NCI-H1105 (cell line): ENCODE results near the gene COL4A1.
A peak's percentile ranks its signal among the peaks of the same experiment; 100 is the strongest.

ENCODE experiments used
- DNase-seq: peaks from one replicate; lab custom pipeline; 2025; lab: John Stamatoyannopoulos, UW

COL4A1 gene

DNA sequence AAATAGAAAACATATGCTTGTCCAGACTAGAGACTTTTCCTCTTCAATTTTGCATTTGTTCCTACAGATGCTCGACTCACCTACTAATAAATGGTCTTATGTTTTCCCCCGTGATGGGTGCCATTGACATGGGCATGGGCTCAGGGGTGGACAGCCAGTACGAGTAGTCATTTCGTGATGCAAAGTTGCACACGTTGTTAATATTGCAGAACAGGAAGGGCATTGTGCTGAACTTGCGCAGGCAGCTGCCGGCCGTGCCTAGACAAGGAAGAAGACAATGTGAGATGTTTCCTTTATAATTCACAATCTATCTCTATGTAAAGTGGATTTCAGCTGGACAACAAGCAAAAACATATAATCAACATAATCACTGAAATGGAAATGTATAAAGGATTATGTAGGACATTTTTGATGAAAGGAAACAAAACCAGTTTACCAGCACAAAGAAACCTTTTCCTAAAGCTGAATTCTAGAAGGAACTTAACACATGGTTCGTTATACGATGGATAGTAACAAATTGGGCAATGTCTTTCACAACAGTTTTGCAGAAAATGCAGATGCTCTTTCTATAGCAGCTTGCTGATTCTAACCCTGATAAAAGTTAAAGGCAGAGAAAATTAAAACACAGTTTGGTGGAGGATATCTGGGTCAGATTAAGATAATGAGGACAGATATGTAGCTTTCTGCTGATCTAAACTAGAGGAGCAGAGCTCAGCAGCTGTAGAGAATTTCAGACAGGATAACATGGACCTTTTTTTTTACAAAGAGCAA, 145.7 kb downstream of the COL4A1 start:
- DNase-seq: no peak

DNA sequence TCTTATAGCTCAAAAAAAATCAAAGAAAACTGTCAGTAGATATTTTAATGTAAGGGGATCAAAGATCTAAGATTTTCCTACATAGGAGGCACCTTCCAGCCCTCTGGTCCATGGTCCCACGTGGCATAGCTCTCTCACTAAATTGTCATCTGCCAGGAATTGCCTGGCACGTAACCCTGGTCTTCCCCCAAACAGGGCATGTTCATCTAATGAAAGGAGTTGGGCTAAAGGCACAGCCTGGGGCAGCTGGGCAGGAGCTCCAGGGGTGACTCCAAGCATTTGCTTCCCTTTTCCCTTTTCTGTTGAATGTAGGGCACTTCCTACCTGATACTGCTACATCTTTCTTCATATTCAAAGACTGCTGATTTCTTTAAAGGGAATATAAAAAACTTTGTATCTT, 148.7 kb downstream of the COL4A1 start:
- no peak for DNase-seq

DNA sequence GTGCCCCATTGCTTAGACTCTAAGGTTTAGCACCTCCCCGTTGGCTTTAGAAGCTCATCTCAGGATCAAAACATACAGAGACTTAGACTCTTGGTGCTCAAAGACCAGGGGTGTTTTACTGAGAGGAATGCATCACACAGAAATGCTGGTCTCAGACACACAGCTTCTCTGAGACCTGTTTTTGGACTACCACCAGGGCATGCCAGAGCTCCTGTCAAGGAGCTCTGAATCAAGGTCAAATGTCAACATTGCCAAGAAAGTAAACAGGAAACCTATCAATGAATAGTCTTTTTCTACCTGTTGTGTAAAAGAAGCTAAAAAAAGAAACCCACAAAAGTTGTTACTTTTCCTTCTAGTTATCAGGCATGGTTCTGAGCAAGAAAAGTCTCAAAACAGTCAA, 149.2 kb downstream of the COL4A1 start:
- DNase-seq: no peak

DNA sequence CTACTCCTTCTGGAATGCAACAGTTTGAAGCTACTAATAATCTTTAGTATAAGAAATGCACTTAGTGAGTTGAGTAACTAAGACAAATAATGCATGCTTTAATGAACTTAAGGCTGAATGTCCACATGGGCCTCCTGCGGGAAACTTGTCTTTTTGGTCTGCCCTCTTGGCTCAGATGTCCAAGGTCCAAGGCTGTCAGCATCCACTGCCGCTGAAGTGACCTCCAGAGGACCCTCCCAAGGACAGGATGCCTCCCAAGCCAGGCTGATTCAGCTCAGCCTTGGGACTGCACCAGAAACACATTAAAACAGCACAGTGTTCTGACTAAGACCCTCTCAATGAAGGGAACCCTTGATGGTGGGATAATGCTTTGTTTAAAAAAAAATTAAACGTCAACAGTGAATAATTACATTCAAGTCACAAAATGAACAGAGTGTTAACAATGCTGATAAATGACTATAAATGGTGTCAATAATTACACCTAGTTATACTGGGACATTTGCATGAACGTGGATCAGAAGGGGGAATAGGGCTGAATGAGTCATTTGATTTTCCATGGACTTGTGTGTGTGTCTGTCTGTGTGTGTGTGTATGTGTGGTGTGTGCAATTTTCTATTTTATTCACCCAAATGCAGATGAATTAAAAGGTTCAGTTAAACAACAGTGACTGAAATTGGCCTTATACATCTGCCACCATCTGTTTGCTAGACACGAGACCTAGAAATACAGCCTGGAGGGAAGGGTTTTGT, 150.5 kb downstream of the COL4A1 start:
- DNase-seq: no peak

- DNase-seq: no peak
Measured at GRCh38 chr13:110155072-110155471, 151.9 kb downstream of the COL4A1 start.

DNA sequence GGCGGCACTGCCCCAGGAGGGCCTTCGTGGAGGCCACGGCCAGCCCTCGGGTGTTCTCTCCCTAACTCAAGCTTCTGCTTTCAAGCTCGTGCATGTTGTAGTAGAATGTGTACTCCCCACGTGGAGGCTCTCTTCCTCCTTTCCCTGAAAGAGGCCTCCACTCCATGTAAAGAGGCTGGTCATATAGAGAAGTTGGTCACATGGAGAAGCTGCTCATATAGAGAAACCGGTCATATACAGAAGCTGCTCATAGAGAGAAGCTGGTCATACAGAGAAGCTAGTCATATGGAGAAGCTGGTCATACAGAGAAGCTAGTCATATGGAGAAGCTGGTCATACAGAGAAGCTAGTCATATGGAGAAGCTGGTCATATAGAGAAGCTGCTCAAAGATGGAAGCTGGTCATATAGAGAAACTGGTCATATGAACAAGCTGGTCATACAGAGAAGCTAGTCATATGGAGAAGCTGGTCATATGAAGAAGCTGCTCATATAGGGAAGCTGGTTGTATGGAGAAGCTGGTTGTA, 152.5 kb downstream of the COL4A1 start:
- DNase-seq: no peak

GRCh38 chr13:110152351-110152750, 154.6 kb downstream of the COL4A1 start:
- DNase-seq: no peak

GRCh38 chr13:110151462-110151861, 155.5 kb downstream of the COL4A1 start:
- DNase-seq: no peak

DNA sequence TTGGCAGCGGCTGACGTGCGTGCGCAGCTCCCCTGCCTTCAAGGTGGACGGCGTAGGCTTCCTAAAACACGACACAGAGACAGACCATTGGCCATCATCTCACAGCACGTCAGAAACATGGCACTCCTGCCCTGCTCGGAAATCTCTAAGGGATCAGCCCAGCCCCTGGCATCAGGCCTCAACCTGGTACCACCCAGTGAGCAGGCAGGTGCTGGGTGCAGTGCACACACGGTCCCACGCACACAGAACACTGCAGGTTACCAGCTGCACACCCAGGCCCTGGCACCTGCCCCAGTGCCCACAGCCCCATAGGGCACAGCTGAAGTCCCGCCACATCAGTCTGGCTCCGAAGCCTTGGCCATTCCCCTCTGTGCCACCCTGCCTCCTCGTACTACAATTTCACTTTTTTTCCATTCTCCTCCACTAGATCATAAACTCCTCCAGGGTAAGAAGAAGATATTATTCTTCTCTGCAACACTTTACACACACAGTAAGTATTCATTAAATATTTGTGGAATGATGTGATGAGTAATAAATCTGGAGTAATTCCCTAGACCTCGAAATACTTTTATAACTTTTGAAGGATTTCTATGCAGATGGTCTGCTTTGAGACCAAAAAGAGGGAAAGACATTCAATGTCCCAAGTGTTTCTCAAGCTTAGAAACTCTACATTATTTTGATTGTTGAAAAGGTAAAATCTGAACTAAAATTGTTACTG, 156.4 kb downstream of the COL4A1 start:
- DNase-seq: no peak

DNA sequence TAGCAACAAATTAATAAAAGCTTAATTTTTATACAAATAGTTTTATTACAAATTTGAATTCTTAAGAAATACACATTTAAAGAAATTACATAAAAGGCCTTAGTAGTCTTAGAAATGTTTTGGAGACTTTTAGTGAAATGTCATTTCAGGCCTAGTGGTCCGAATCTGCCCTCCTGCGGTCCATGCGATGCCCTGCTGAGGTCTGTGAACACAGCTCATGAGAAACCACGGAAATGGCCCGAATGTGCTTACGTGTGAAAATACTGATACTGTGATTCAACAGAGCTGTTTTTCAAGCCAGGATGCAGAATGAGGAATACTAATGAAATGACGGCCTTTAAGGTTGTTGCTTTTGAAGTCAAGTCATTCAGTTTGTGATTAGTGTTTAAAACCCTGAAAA, 157.9 kb downstream of the COL4A1 start:
- no peak for DNase-seq

GRCh38 chr13:110140099-110140498, 166.9 kb downstream of the COL4A1 start:
- DNase-seq: no peak

- no peak for DNase-seq
Measured at GRCh38 chr13:110138700-110139036, 168.3 kb downstream of the COL4A1 start.

DNA sequence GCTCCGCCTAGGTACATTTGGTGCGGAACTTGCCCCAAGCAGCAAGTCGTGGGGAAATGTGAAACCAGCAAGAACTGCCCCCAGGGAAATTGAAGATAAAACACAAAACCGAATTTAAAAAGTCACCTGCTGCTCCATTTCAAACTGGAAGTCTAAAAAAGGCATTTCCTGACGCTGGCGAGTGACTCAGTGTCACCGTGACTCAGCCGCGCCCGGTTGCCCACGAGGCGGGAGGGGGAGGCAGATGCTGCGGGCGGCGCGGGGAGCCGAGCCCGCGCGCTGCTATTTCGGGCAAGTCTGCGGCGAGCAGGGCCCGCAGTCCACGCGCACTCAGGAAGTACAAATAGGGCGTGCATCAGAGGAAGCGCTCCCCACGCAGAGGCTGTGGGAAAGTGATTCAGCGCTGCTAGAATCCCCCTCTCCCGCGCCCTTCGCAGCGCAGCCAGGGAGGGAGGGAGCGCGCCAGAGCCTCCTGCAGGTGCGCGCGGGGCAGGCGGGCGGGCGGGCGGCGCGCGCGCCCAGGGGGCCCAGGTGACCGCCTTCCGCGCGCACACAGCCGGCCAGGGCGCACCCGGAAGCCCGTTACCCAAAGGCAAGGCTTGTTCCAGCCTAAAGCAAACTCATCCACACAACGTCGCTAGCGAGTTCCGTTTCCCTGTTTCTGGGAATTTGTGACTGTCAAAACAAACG, 168.8 kb downstream of the COL4A1 start:
- DNase-seq: peak; percentile 68

- DNase-seq: peak; percentile 82
Measured at GRCh38 chr13:110137680-110138009, 169.3 kb downstream of the COL4A1 start.

- no peak for DNase-seq
Measured at GRCh38 chr13:110136660-110137585, 170.0 kb downstream of the COL4A1 start.

- no peak for DNase-seq
Measured at GRCh38 chr13:110135977-110136597, 170.9 kb downstream of the COL4A1 start.

DNA sequence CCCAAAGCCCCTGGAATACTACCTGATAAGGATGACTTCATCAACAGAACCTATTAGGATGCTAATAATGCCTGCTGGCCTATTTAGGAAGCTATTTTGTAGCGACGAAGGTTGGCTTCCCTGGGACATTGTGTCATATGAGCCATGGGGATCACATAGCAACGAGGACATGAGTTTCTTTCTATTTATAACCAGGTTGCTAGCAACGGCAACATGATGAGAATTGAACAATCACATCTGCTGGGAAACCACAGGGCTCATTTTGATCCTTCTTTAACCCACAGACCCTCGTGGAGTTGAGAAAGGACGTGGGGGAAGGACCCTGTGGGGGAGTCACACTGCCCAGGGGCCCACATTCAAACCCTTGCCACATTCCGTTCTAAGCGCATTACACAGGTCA, 172.2 kb downstream of the COL4A1 start:
- no peak for DNase-seq

DNA sequence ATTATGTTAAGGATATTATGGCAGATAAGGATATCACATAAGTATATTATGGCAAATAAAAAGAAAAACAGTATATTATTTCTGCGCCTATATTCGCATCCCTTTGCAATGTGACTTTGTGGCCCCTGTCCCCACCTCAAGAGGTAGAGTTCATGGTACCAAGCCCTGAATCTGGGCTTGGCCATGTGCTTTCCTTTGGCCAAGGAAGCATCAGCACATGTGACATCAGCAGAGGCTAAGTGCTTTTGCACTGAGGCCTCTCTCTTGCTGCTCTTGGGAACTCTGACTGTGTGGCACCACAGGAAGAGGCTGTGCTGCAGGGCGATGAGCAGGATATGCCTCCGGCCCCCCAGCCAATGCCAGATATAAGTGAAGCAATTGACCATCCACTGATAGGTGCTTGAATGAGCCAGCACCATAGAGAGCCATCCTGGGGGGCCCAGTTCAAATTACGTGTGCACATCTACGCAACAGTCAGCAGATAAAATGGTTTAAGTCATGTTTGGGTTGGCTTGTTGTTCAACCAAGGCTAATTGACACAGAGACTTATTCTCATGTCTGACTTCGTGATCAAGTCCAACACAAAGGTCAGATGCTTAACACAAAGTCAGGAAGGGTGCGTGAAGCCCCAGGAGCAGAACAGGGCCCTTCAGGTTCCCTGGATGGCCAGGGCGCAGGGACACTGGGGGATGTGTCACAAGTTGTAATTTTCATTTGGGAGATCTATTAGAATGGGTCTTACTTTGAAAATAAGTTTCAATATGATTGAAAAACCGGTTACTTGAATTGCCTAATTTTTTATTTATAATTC, 173.3 kb downstream of the COL4A1 start:
- no peak for DNase-seq

DNA sequence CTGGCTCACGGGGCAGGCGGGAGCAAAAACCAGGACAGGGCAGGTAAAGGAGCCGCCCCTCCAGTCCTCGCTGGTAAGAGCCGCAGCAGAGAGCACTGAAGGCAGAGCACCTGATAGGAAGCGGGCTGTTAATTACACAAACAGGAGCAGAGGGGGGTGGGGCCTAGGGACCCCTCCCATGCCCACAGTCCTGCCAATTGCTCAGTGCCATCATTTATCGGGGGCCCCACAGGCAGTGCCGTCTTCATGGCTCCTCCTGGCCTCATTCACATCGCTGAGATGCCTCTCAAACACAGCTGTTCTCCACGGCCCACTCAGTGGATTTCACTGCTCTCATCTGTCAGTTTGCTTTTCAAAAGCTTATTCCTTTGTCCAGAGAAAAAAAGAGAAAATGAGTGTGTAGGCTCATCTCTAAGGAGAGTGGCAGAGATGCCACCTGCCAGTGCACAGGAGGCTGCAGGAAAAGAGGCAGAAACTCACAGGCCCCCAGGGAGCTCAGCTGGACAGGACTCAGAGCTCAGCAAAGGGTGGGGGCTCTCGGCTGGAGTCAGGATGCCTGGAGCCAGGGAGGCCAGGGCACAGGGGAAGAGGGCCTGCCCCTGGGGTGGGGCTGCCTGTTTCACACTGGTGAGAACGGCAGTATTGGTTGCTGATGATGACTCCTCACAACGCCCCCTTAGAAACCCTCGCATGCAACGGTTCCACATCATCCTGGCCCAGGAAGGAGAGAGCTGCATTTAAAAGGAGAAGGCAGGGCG, 174.6 kb downstream of the COL4A1 start:
- DNase-seq: peak; percentile 72
